Stimulated activated CD4-positive, alpha-beta T cell treated with anti-CD3 and anti-CD28 coated beads, Interleukin-2, amount 100 ng/mL, for 4 hours (primary cell): ENCODE data around the gene FADS3.

Source experiments
- DNase-seq: peaks from one replicate; pipeline ENCODE4 v3.0.0-alpha.2; 2020; ENCODE audit warnings: low read depth

The FADS3 gene

DNA sequence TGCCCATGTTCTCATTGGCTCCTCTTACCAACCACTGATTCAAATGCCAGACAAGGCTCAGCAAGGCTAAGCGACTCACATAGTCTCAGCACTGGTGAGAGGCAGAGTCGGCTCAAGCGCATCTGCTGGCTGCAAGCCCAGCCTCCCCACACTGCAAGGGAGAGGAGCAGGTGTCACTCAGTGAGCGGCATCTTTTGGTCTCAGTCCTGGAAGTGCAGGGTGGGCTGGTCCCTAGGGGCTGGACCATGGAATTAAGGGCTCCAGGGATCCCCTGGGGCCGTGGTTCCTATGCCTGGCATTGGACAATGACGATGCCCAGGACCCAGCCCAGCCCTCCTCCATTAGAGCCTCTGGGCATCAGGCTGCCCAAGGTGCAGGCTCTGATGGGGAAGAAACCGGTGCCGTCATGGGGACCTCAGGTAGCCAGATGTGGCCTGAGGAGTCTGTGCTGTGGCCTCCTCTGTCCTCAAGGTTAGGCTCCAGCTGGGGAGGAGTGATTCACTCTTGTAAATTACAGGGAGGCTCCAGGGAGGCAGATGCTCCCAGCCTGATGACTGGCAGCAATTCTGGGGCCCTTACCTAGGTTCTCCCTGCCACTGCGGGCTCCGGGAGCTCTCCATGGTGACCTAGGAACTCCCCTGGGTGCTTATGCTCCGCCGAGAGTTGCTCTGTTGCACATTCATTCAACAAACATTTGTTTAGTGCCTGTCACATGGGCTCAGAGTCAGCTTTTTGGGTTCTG is 35.2 kb downstream of the FADS3 start:
- DNase-seq = no peak

DNA sequence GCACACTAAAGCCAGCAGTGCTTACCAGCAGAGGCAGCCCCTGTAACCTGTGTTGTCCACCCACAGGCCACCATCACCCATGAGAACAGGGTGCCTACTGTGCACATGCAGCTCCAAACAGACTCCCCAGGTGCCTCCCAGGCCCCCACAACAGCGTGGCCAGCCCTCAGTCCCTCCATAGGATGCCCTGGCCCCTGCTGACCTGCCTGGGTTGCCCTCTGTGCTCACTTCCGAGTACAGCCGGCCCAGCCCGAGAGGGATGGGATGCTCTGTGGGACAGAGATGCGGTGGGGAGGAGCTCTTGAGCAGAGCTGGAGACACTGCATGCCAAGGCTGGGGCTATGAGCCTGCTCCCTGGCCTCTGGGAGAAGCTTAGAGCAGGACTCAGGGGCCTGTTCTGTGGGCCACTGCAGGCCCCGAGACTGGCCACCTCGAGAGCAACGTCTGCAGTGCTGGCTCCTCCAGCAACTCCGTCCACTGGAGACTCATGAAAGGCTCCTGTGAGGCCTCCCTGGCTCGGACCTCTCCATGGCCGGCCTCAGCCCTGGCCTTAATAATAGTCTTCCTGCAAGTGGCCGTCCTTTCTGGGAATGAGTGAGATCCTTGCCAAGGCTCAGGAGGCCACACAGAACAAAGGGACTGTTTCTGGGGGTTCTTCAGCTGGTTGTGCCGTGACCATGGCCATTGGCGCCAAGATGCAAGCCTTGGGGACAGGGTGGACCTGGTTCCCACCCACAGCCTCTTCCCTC is 36.2 kb downstream of the FADS3 start:
- no peak for DNase-seq

DNA sequence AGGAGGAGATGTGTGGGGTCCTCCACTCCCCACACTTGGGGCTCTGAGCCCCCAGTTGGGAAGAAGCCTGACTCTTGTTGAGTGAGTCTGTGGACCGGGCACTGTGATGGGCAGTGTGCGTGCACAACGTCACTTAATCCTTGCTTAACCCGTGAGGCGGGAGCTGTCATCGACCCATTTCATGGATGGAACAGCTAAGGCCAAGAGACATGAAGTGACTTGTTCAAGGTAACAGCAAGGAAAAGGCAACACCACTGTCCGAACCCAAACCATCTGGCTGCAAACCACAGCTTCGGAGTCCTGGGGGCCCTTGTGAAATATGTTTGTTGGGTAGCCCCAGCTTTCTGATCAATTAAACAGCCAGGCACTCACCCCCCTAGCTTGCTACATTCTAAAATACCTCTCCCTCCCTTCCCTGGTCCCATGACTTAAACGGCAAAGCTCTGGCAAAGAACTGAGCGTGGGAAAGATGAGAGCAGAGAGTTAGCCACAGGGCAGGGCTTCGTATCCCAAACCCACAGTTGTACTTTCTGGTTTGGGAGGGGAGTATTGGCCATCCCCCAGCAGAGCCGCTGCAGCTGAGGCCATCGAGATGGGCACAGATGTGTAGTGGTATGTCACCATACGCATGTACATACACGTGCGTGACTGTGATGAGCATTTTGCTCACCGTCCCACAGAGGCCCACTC is 37.0 kb downstream of the FADS3 start:
- no peak for DNase-seq

GRCh38 chr11:61853698-61854169 is 37.6 kb downstream of the FADS3 start:
- DNase-seq = no peak

- DNase-seq = no peak
Measured at GRCh38 chr11:61851900-61852295, 39.4 kb downstream of the FADS3 start.

- no peak for DNase-seq
Measured at GRCh38 chr11:61851113-61851899, 40.0 kb downstream of the FADS3 start.

DNA sequence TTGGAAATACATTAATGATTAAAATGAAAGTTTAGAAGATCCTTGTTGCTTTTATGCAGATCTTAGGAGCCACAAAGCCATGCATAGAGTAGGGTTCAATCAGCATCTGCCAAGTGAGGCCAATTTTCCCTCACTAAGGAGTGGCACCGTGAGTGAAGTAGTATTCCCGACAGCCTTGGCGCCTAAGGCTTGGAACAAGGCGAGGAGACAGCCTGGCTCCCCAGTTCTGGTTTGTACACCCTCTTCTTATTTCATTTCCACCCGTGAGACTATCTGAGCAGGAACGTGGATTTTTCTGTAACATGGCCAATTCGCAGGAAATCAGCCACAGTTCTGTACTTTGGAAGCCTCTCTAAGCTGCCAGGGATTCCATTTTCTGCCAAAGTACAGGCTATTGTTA is 40.7 kb downstream of the FADS3 start:
- DNase-seq = no peak

GRCh38 chr11:61848631-61849030 is 42.7 kb downstream of the FADS3 start:
- DNase-seq = no peak

DNA sequence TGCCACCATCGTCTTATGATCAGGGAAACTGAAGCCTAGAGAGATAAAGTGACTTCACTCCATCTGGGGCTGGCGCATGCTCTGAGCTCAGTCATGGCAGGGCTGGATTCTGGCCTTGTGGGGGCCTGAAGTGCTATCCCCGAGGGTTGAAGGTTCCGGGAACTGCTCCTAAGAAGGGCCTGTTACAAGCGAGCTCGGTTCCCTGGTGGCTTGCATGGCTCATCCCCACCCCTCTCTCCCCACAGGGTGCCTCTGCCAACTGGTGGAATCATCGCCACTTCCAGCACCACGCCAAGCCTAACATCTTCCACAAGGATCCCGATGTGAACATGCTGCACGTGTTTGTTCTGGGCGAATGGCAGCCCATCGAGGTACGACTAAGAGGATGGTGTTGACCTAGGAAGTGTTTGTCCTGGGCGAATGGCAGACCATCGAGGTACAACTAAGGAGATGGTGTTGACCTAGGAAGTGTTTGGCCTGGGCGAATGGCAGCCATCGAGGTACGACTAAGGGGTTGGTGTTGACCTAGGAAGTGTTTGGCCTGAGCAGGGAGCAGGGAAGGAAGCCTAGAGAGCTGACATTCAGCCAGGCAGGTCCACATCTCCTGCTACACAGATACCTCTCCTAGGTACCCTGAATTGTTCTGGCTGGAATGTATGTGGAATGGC is 43.3 kb downstream of the FADS3 start:
- no peak for DNase-seq

DNA sequence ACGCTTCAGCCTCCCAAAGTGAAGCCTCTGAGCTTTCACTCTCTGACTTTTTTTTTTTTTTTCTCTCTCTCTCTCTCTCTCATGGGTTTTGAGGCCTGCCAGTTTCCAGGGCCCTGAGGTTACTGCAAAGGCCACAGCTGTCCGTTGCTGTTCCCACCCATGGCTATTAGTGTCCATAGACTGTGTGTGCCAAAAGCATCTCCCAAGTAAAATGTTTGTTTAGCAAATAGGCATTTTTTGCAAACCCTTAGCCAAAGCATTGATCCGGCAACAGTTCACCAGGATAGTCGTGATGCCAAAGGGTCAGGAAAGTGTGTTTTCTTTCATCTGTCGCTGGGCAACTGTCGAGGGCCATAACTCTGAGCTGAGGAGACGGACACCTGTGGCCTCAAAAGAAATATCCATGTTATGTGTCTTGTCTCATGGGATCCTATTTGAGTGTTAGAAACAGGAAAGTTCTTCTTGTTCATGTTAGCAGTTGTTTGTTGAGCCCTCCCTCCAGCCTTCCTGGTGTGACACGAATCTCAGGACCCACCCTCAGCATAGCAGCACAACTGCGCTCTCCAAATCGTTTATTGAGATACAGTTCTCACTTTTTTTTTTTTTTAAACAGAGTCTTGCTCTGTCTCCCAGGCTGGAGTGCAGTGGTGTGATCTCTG is 44.9 kb downstream of the FADS3 start:
- DNase-seq = no peak

GRCh38 chr11:61844909-61845565 is 46.3 kb downstream of the FADS3 start:
- DNase-seq = no peak

GRCh38 chr11:61842528-61842820 is 48.9 kb downstream of the FADS3 start:
- DNase-seq = no peak

DNA sequence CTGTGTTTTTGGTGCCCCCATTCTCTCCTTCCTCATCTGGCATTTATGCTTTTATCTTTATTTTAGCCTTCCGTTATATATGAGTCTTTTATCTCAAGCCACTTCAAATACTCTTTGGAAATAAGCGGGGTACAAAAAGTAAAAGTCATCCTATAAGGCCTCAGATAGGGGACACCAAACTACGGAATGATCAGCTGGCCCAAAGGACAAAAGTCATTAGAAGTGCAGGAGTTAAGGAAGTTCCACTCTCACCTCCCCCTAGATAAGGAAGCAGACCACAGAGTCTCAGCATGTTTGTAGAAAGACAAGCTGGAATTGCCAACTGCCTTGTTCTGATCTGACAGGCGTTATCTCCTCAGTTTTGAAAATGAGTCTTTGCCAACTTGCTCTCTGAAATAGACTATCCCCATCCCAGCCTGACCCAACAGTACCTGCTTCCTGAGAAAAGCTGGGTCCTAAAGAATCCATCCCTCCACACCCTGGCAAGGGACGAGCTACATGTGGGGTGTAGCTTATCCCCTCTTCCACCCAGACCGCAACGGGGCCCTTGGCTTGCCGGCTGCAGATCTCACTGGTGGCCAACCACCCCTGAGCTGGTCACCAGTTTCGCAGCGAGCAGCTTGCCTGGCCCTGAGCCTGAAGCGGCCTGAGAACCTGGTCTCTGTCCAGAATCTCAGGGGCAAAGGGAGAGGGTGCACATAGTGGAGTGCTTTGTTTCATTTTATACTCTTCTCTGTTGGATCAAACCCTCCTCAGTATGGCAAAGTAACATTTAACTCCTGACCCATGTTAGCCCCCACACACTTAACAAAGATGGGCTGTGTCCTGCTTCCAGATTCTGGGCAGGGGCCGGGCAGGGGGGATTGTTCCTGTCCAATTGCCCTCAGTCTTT is 49.5 kb downstream of the FADS3 start:
- DNase-seq = no peak

GRCh38 chr11:61840371-61840770 is 51.0 kb downstream of the FADS3 start:
- no peak for DNase-seq

DNA sequence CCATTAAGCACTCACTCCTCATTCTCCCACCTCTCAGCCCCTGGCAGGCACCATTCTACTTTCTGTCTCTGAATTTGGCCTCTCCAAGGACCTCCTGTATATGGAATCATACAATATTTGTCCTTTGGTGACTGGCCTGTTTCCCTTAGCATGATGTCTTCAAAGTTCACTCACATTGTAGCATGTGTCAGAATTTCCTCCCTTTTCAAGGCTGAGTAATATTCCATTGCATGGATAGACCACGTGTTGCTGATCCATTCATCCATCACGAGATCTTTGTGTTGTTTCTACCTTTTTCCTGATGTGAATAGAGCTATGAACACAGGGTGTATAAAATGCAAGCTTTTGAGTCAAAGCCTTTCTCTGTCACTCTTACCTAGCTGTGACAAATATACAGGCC is 51.6 kb downstream of the FADS3 start:
- DNase-seq = no peak

DNA sequence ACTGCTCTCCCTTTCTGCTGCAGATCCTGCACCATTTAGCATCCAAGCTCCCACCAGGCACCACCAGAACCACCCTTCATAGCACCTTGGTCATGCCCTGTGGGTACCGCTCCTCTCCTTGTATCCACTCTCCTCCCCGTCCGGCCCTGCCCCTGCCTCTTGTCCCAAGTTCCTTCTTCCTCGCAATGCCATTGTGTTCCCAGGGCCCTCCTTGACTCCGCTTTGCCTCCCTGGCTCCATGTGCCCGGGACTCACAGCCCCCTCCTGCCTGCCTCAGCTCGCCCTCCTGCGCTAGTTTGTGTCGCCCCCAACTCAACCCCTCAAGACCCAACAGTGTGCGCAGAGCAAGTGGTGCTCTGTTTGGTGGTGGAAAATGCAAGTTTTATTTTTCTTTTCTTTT is 52.4 kb downstream of the FADS3 start:
- no peak for DNase-seq

DNA sequence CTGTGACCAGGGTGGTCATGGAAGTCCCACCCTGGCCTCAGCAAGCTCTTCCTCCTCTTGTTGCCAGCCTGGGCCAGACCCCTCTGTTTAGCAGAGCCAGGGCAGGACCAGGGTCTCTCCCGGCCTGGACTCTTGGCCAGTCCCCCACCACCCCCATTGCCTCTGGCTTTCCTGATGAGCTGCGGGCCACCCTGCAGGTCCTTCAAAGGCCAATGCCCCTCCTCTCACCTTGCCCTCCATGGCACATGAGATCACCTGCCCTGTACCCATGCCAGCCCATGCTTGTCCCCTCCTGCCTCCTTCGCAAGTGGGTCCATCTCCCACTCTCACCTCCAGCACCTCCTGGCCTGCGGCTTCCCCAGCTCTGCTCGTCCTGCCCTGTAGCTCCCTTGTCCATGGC is 52.8 kb downstream of the FADS3 start:
- DNase-seq = no peak

DNA sequence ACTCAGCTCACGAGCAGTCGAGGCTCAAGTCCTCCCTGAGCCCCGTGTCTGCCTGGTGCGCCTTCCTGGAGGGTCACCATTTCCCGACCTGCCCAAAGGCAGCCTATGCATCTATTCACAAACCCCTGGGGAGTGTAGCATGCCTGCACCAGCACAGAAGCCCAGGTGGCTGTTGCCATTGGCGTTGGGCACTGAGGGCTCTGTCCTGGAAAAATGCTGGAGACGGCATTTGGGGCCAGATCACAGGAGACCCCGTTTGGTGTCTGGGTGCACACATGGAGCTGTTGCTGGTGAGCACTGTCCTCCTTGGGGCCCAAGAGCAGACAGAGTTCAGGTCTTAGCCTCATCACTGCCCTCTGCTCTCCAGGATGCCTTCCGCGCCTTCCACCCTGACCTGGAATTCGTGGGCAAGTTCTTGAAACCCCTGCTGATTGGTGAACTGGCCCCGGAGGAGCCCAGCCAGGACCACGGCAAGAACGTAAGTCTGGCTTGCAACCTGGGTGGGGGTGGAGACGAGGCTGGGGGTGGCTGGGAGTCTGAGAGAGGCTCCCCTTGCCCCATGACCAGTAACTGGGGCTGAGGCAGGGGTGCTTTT is 53.8 kb downstream of the FADS3 start:
- no peak for DNase-seq

DNA sequence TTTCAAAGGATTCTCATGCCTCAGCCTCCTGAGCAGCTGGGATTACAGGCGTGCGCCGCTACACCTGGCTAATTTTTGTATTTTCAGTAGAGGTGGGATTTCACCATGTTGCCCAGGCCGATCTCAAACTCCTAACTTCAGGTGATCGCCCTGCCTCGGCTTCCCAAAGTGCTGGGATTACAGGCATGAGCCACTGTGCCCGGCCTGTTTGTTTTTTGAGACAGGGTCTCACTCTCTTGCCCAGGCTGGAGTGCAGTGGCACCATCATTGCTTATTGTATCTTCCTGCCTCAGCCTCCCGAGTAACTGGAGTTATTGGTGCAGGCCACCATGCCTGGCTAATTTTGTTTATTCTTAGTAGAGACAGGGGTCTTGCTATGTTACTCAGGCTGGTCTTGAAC is 55.2 kb downstream of the FADS3 start:
- DNase-seq = no peak
